Astrocyte (in vitro differentiated cells and primary cell): ENCODE measurements around the gene ACOT7. TPM values are rescaled to one million over a fixed set of nuclear protein-coding genes. Genes with fewer than 3 reads are reported as not detected.

ENCODE experiments used
- DNase-seq: peaks from one replicate; pipeline ENCODE4 v3.0.0-alpha.2; 2010; ENCODE audit warnings: low read depth
- FAIRE-seq: peaks from 2 replicates; lab custom pipeline; 2011; peaks lifted over from hg19 to GRCh38; lab: Jason Lieb, UNC
- H2AFZ ChIP-seq: 2 replicates; pipeline ENCODE4 v1.6.0; 2012; ENCODE audit warnings: low read depth, low read length, inconsistent platforms
- H3K27ac ChIP-seq: 2 replicates; pipeline ENCODE4 v1.5.1; 2011; ENCODE audit warnings: low read depth, low read length, inconsistent platforms
- H3K27me3 ChIP-seq: 2 replicates; pipeline ENCODE4 v1.6.0; 2011; ENCODE audit warnings: low read length, inconsistent platforms; ENCODE audit not compliant: insufficient read depth
- H3K36me3 ChIP-seq: 2 replicates; pipeline ENCODE4 v1.5.1; 2011; ENCODE audit warnings: low read length, inconsistent platforms; ENCODE audit not compliant: insufficient read depth
- H3K4me1 ChIP-seq: 2 replicates; pipeline ENCODE4 v1.5.1; 2011; ENCODE audit warnings: low read length, inconsistent platforms; ENCODE audit not compliant: insufficient read depth
- H3K4me2 ChIP-seq: 2 replicates; pipeline ENCODE4 v1.6.0; 2012; ENCODE audit warnings: low read length, inconsistent platforms
- H3K4me3 ChIP-seq: 2 replicates; pipeline ENCODE4 v1.5.1; 2011; ENCODE audit warnings: low read depth, mild to moderate bottlenecking, low read length, inconsistent platforms; ENCODE audit not compliant: insufficient read depth
- H3K79me2 ChIP-seq: 2 replicates; pipeline ENCODE4 v1.6.0; 2012; ENCODE audit warnings: mild to moderate bottlenecking, low read length, inconsistent platforms; ENCODE audit not compliant: insufficient read depth
- H3K9ac ChIP-seq: 2 replicates; pipeline ENCODE4 v1.6.0; 2012; ENCODE audit warnings: mild to moderate bottlenecking, low read length, inconsistent platforms
- H3K9me3 ChIP-seq: 2 replicates; pipeline ENCODE4 v1.5.1; 2012; ENCODE audit warnings: low read depth, mild to moderate bottlenecking, low read length, inconsistent platforms; ENCODE audit not compliant: insufficient read depth
- H4K20me1 ChIP-seq: 2 replicates; pipeline ENCODE4 v1.6.0; 2012; ENCODE audit warnings: low read length, inconsistent platforms; ENCODE audit not compliant: insufficient read depth
- H3K27ac Mint-ChIP-seq: one replicate; pipeline ENCODE4 v1.8.0; 2021; ENCODE audit warnings: mild to moderate bottlenecking, mixed read lengths; ENCODE audit not compliant: unreplicated experiment
- H3K27me3 Mint-ChIP-seq: one replicate; pipeline ENCODE4 v1.8.0; 2021; ENCODE audit warnings: low read depth, mixed read lengths; ENCODE audit not compliant: unreplicated experiment
- H3K36me3 Mint-ChIP-seq: one replicate; pipeline ENCODE4 v1.8.0; 2021; ENCODE audit warnings: low read depth, mixed read lengths; ENCODE audit not compliant: unreplicated experiment
- H3K4me1 Mint-ChIP-seq: one replicate; pipeline ENCODE4 v1.8.0; 2021; ENCODE audit warnings: low read depth, mixed read lengths; ENCODE audit not compliant: unreplicated experiment
- H3K4me3 Mint-ChIP-seq: one replicate; pipeline ENCODE4 v1.8.0; 2021; ENCODE audit warnings: mild to moderate bottlenecking, moderate library complexity, mixed read lengths; ENCODE audit not compliant: unreplicated experiment
- H3K9me3 Mint-ChIP-seq: one replicate; pipeline ENCODE4 v1.8.0; 2021; ENCODE audit warnings: mild to moderate bottlenecking, mixed read lengths; ENCODE audit not compliant: unreplicated experiment
- CTCF ChIP-seq: IDR thresholded peaks from 2 replicates; pipeline ENCODE4 v1.5.1; 2011; ENCODE audit warnings: low read depth, mild to moderate bottlenecking, inconsistent platforms, low read length, moderate library complexity; ENCODE audit not compliant: insufficient read depth
- EZH2 ChIP-seq: IDR thresholded peaks from 2 replicates; pipeline ENCODE4 v1.6.1; 2012; ENCODE audit warnings: mild to moderate bottlenecking, low read length, inconsistent platforms; ENCODE audit not compliant: insufficient read depth
- total RNA-seq: library from RNA; stranded (reverse); gene quantifications from 2 replicates; pipeline ENCODE4 v1.2.1, GENCODE V29; 2021

The ACOT7 gene
- total RNA-seq, 1 donor from 2014 or later: 91.1 TPM

- Mint-ChIP-seq H3K27me3 (peaks cover 41% of the 10 kb centered on the region), H3K27ac (no peak overlapping the region), H3K4me1 (no peaks in the 10 kb centered on the region), H3K36me3 (peaks cover 2% of the 10 kb centered on the region), H3K4me3 (no peak overlapping the region), H3K9me3 (no peaks in the 10 kb centered on the region)
- Histone ChIP-seq H3K27ac (no peak overlapping the region), H3K79me2 (no peaks in the 10 kb centered on the region), H3K4me3 (no peak overlapping the region), H3K4me2 (no peak overlapping the region), H3K27me3 (no peaks in the 10 kb centered on the region), H2AFZ (no peak overlapping the region), H3K36me3 (no peaks in the 10 kb centered on the region), H3K9ac (no peak overlapping the region), H3K9me3 (no peaks in the 10 kb centered on the region), H4K20me1 (peaks cover 20% of the 10 kb centered on the region), H3K4me1 (peaks cover 3% of the 10 kb centered on the region)
- TF ChIP-seq CTCF (no peak), EZH2 (no peak)
- DNase-seq (no peak), FAIRE-seq (no peak)
Measured at GRCh38 chr1:6257541-6258069, 136.0 kb downstream of the ACOT7 start.

- H3K79me2 ChIP-seq: no peaks in the 10 kb centered on the region
- DNase-seq (no peak), FAIRE-seq (no peak)
- no peak overlapping the region for H3K27ac ChIP-seq
- TF ChIP-seq EZH2: no peak
- no peak for TF ChIP-seq CTCF
- Mint-ChIP-seq H3K4me1 (no peaks in the 10 kb centered on the region), H3K27me3 (peaks cover 47% of the 10 kb centered on the region), H3K27ac (no peak overlapping the region), H3K9me3 (no peaks in the 10 kb centered on the region), H3K4me3 (no peak overlapping the region), H3K36me3 (peaks cover 2% of the 10 kb centered on the region)
- H3K4me3 ChIP-seq: no peak overlapping the region
- H3K9ac ChIP-seq: no peak overlapping the region
- no peak overlapping the region for H2AFZ ChIP-seq
- H3K4me1 ChIP-seq: peaks cover 3% of the 10 kb centered on the region
- no peaks in the 10 kb centered on the region for H3K9me3 ChIP-seq
- H3K27me3 ChIP-seq: no peaks in the 10 kb centered on the region
- no peak overlapping the region for H3K4me2 ChIP-seq
- no peaks in the 10 kb centered on the region for H3K36me3 ChIP-seq
- H4K20me1 ChIP-seq: peaks cover 20% of the 10 kb centered on the region
Measured at GRCh38 chr1:6256645-6257044, 136.9 kb downstream of the ACOT7 start.

GRCh38 chr1:6254691-6255090, 138.9 kb downstream of the ACOT7 start:
- H4K20me1 ChIP-seq: peaks cover 19% of the 10 kb centered on the region
- H3K27me3 ChIP-seq: peaks cover 12% of the 10 kb centered on the region
- H3K27ac ChIP-seq: no peak overlapping the region
- no peak overlapping the region for H2AFZ ChIP-seq
- no peak overlapping the region for H3K4me2 ChIP-seq
- TF ChIP-seq CTCF (no peak), EZH2 (no peak)
- Mint-ChIP-seq H3K27me3 (peaks cover 61% of the 10 kb centered on the region), H3K9me3 (no peaks in the 10 kb centered on the region), H3K36me3 (peaks cover 2% of the 10 kb centered on the region), H3K27ac (no peak overlapping the region), H3K4me1 (no peaks in the 10 kb centered on the region), H3K4me3 (no peak overlapping the region)
- H3K4me3 ChIP-seq: no peak overlapping the region
- H3K79me2 ChIP-seq: no peaks in the 10 kb centered on the region
- no peaks in the 10 kb centered on the region for H3K9me3 ChIP-seq
- DNase-seq: no peak
- H3K4me1 ChIP-seq: no peaks in the 10 kb centered on the region
- H3K36me3 ChIP-seq: no peaks in the 10 kb centered on the region
- no peak overlapping the region for H3K9ac ChIP-seq
- no peak for FAIRE-seq
